Measurements from ENCODE around the gene SLC30A5. TPM values are rescaled to one million over a fixed set of nuclear protein-coding genes. Genes with fewer than 3 reads are reported as not detected.

SLC30A5 gene
- total RNA-seq, 2 donors from 2014 or later: 30.3 to 35.0 TPM

GRCh38 chr5:69049796-69050195, 44.0 kb upstream of the SLC30A5 start:
- Histone ChIP-seq H3K4me1 (no peaks in the 10 kb centered on the region), H3K27me3 (no peaks in the 10 kb centered on the region), H3K27ac (no peak overlapping the region), H3K36me3 (replicated peaks in 1 of 2; ENCODE audit: insufficient read depth in 1 of 2, low read depth in 2 of 2) (no peaks in the 10 kb centered on the region), H3K4me3 (no peak overlapping the region), H3K9me3 (no peaks in the 10 kb centered on the region)
- WGBS, 2 donors: 39 to 45% methylated on average over 2 of the region's 2 CpGs
- TF ChIP-seq CTCF (IDR thresholded peaks at IDR 0.05): no peak
- TF ChIP-seq POLR2A (IDR thresholded peaks at IDR 0.05): no peak
- DNase-seq (no peak), ATAC-seq (no peak)
- intact Hi-C loops (cut with DNase I): no loop called here

- Histone ChIP-seq H3K4me3 (no peak overlapping the region), H3K9me3 (no peaks in the 10 kb centered on the region), H3K27me3 (no peaks in the 10 kb centered on the region), H3K27ac (no peak overlapping the region), H3K36me3 (replicated peaks in 1 of 2; ENCODE audit: insufficient read depth in 1 of 2, low read depth in 2 of 2) (no peaks in the 10 kb centered on the region), H3K4me1 (no peaks in the 10 kb centered on the region)
- no peak for TF ChIP-seq CTCF (IDR thresholded peaks at IDR 0.05)
- TF ChIP-seq POLR2A (IDR thresholded peaks at IDR 0.05): no peak
- WGBS, 2 donors: 45 to 46% methylated on average over 3 of the region's 3 CpGs
- intact Hi-C loops (cut with DNase I): no loop called here
- ATAC-seq: no peak
- DNase-seq: no peak
Measured at GRCh38 chr5:69050214-69050613, 43.6 kb upstream of the SLC30A5 start.

GRCh38 chr5:69052181-69052580, 41.6 kb upstream of the SLC30A5 start:
- DNase-seq (no peak), ATAC-seq (no peak)
- no peak for TF ChIP-seq CTCF (IDR thresholded peaks at IDR 0.05)
- TF ChIP-seq POLR2A (IDR thresholded peaks at IDR 0.05): no peak
- Histone ChIP-seq H3K4me3 (no peak overlapping the region), H3K9me3 (no peaks in the 10 kb centered on the region), H3K36me3 (replicated peaks in 1 of 2; ENCODE audit: insufficient read depth in 1 of 2, low read depth in 2 of 2) (no peaks in the 10 kb centered on the region), H3K27ac (no peak overlapping the region), H3K27me3 (no peaks in the 10 kb centered on the region), H3K4me1 (no peaks in the 10 kb centered on the region)
- intact Hi-C loops (cut with DNase I): no loop called here
- 83 to 92% methylated on average over 6 of the region's 6 CpGs for WGBS, 2 donors

GRCh38 chr5:69074664-69075521, 18.9 kb upstream of the SLC30A5 start:
- Histone ChIP-seq H3K9me3 (no peaks in the 10 kb centered on the region), H3K27me3 (no peaks in the 10 kb centered on the region), H3K27ac (no peak overlapping the region), H3K4me1 (peaks cover 17% of the 10 kb centered on the region), H3K36me3 (replicated peaks in 1 of 2; ENCODE audit: insufficient read depth in 1 of 2, low read depth in 2 of 2) (no peaks in the 10 kb centered on the region), H3K4me3 (no peak overlapping the region)
- DNase-seq (no peak), ATAC-seq (no peak)
- WGBS, 2 donors: 89 to 96% methylated on average over 9 to 31 of the region's 32 CpGs
- intact Hi-C loops (cut with DNase I): no loop called here
- no peak for TF ChIP-seq POLR2A (IDR thresholded peaks at IDR 0.05)

GRCh38 chr5:69075522-69076179, 18.2 kb upstream of the SLC30A5 start:
- H3K27me3 ChIP-seq: no peaks in the 10 kb centered on the region
- H3K36me3 ChIP-seq (replicated peaks in 1 of 2; ENCODE audit: insufficient read depth in 1 of 2, low read depth in 2 of 2): no peaks in the 10 kb centered on the region
- intact Hi-C loops (cut with DNase I): no loop called here
- H3K27ac ChIP-seq: no peak overlapping the region
- DNase-seq: no peak
- TF ChIP-seq POLR2A (IDR thresholded peaks at IDR 0.05) (no peak), CTCF (IDR thresholded peaks at IDR 0.05) (no peak)
- no peak overlapping the region for H3K4me3 ChIP-seq
- ATAC-seq: no peak
- no peaks in the 10 kb centered on the region for H3K9me3 ChIP-seq
- peaks cover 19% of the 10 kb centered on the region for H3K4me1 ChIP-seq
- 71 to 83% methylated on average over 14 of the region's 14 CpGs for whole genome bisulfite sequencing, 2 donors
